Gastroesophageal sphincter (tissue), 3 donors: ENCODE measurements around the gene AMOTL1.

Source experiments
- CTCF ChIP-seq, 4 experiments: fragments of 200-600 bp in 2 of 4; fragments of 450-650 bp in 2 of 4; sonication (generic) in 1 of 4; IDR thresholded peaks; one replicate each; pipeline ENCODE4 v1.5.1; 2017 to 2019; ENCODE audit warnings: antibody characterized with exemption in 4 of 4, mild to moderate bottlenecking in 2 of 4, moderate library complexity in 2 of 4
- POLR2A ChIP-seq, 2 donors: fragments of 450-650 bp; IDR thresholded peaks; one replicate each; pipeline ENCODE4 v1.6.1; 2017; ENCODE audit warnings: antibody characterized with exemption in 2 of 2, mild to moderate bottlenecking in 2 of 2, moderate library complexity in 1 of 2

- no peak for TF ChIP-seq POLR2A (IDR thresholded peaks at IDR 0.05)
- TF ChIP-seq CTCF (IDR thresholded peaks at IDR 0.05), result no peak
These were observed 16.4 kb upstream of the AMOTL1 start for GRCh38 chr11:94751786-94752185.
